Left renal pelvis (tissue), 4 donors: Measurements from ENCODE around the gene ZNF618. TPM values are rescaled to one million over a fixed set of nuclear protein-coding genes. Genes with fewer than 3 reads are reported as not detected.

ENCODE experiments used
- DNase-seq, 4 donors: peaks; one replicate each; pipeline ENCODE4 v3.0.0-alpha.2; 2013; ENCODE audit warnings: low read depth in 4 of 4, low spot score in 3 of 4
- polyA plus RNA-seq, 4 donors: library from polyadenylated mRNA; unstranded; fragments of 120-200 nt; gene quantifications; one replicate each; pipeline ENCODE4 v1.2.1, GENCODE V29; 2013; ENCODE audit not compliant: insufficient read length in 4 of 4

Gene ZNF618
- polyA plus RNA-seq, 4 donors = 29.8 to 42.8 (median 39.4) TPM

- DNase-seq = no peak
These were observed 6.1 kb downstream of the ZNF618 start for GRCh38 chr9:113882181-113882580.

DNA sequence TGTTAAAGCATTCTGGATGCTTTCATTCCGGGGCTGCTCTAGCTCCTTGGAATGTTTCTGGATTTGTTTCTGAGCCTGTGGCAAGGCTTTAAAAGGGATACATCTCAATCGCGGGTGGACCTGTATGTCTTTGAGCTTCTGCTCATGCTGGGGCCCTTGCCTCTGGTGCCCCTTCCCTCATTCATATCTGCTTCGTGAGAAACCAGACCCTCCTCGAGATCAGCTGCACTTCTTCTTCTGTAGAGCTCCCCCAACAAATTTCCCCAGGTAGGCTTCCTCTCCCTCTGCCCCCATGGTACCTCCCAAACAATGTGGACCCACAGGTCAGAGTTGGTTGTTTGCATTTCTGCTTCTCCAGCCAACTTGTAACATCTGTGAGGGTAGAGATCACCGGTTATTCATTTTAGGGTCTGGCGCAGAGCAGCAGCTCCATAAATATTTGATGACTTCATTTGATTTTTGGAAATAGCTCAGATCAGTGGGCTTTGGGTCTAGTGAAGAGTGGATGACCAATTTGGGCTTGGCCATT, 6.6 kb downstream of the ZNF618 start:
- DNase-seq = no peak

DNA sequence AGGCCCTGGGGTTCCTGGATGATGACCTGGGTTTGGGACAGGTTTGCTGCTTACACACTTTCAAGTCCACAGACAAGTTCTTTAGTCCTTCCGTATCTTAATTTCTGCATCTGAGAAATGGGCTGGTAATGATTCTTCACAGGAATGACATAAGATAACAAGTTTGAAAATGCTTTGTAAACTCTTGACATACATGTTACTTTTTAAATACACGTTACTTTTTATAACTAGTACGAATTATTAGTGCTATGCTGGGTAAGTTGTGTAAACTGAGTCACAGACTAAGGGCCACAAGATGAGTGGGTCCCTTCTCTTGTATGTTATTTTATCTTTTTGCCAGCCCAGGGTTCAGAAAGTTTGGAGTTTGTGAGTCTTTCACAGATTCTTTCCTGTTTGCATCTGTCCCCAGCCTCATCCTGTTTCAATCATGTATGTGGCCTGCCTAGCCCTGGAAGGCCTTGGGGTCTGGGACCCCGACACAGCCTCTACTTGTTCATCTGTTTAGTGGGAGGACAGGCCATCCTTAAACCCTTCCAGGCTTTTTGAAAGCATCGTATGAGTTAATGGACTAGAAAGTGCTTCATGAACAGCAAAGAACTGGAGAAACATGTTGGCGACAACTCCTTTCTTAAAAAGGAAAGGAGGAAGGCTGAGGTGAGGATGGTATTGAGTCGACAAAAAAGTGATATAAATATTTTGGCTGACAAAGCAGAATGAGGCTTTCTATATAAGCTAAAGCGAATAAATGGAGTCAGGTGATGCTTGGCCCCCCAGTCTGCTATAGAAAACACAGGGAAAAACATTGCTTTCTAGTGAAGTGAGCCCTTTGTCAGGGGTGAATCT, 9.3 kb downstream of the ZNF618 start:
- DNase-seq = no peak

GRCh38 chr9:113886026-113886369, 9.9 kb downstream of the ZNF618 start:
- no peak for DNase-seq

GRCh38 chr9:113886466-113886865, 10.4 kb downstream of the ZNF618 start:
- DNase-seq = no peak

- no peak for DNase-seq
These were observed 10.8 kb downstream of the ZNF618 start for GRCh38 chr9:113886933-113887332.

DNA sequence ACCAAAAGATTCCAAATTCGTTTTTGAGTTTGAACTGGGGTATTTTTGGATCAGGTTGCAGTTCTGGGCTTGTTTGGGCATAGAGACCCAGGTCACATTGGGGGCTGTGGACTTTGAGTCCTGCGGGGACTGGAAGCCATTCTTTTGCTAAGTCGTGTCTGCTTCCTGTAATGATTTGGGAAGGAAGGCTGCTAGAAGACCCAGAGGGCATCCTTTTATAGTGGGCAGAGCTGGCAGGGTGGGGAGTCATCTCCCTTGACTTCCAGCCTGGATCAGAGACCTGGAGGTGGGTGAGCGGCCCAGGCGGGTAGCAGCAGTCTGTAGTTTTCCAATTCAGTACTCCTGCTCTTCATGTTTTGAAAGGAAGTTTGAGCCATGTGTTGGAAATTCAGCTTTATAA, 11.3 kb downstream of the ZNF618 start:
- no peak for DNase-seq

DNA sequence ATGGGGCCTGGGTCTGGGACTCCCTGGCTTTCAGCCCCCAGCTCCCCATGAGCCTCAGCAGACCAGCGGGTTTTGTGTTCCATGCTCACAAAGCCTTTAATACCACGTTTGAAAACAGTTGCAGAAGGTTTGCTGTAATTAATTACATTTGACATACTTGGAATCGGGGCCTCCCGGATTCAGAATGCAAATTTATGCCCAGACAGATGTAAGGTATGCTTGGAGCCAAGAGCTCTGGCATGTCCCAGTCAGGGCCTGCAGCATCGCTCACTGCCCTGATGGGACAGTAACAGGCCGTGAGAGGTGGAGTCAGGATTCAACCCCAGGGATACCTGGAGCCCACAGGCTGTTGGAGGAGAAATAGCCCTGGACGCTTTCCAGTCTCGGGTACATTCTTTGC, 12.2 kb downstream of the ZNF618 start:
- DNase-seq = no peak

DNA sequence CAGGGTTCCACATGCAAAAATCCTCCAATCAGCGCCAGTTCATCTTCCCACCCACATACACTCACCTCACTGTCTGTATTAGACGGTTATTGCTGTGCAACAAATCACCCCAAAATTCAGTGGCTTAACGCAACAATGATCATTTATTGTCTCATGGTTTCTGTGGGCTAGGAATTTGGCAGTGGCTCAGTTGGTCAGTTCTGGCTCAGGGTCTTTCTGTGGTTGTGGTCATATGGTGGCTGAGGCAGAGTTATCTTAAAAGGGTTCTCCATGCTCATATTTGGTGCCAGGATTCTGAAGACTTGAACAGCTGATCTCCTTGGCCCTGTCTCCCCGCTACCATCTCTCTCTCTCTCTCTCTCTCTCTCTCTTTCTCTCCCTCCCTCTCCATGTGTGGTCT, 12.9 kb downstream of the ZNF618 start:
- DNase-seq = no peak

- DNase-seq = no peak
These were observed 14.6 kb downstream of the ZNF618 start for GRCh38 chr9:113890704-113891103.

GRCh38 chr9:113892861-113893491, 16.9 kb downstream of the ZNF618 start:
- DNase-seq = no peak

DNA sequence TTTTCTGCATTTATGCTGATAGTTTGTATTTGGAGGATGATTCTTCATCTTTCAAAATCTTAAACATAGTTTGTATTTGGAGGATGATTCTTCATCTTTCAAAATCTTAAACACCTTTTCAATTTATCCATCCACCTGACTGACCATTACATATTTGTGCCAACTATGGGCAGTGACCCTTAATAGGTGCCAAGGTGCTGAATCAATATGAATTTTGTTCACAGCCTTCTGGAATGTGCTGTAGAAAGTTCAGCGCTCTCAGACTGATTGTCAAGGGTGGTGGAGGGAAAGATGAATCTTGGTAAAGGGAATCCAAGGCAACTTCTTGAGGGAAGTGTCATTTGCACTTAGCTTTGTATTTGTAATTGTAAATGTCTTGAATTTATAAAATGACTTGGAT, 18.1 kb downstream of the ZNF618 start:
- no peak for DNase-seq

- no peak for DNase-seq
These were observed 19.4 kb downstream of the ZNF618 start for GRCh38 chr9:113895526-113895925.

- no peak for DNase-seq
These were observed 20.6 kb downstream of the ZNF618 start for GRCh38 chr9:113896713-113897112.

DNA sequence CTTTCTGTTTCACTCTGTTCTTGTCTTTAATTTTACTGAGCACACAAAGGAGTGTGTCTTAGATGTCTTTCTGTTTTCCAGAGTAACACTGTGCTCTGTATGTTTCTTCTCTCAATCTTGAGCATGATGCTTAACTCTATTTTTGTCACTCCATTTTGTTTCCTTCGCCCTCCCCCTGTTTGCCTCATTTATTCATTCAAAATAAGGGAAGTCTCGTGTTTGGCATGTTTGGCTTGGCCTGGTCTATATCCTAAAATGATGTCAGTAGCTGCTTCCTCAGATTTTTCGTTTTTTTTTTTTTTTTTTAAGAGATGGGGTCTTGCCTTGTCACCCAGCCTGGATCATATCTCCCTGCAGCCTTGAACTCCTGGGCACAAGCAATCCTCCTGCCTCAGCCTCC, 22.0 kb downstream of the ZNF618 start:
- DNase-seq = no peak

DNA sequence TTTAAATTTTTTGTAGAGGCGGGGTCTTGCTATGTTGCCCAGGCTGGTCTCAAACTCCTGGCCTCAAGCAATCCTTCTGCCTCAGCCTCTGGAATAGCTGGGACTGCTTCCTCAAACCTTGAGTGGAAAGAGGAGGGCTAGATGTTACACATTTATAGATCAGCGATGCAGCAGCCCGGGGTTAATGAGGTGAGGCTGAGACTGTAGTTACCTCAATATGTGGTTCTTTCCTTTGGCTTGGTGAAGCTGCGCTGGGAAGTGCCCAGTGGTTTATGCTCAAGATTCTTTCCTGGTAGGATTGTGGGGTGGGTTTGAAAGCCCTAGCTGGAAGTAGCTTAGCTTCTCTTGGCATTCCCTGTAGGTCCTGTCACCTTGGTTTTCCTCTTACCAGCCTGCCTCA, 22.5 kb downstream of the ZNF618 start:
- no peak for DNase-seq

GRCh38 chr9:113899205-113899604, 23.1 kb downstream of the ZNF618 start:
- DNase-seq = no peak

DNA sequence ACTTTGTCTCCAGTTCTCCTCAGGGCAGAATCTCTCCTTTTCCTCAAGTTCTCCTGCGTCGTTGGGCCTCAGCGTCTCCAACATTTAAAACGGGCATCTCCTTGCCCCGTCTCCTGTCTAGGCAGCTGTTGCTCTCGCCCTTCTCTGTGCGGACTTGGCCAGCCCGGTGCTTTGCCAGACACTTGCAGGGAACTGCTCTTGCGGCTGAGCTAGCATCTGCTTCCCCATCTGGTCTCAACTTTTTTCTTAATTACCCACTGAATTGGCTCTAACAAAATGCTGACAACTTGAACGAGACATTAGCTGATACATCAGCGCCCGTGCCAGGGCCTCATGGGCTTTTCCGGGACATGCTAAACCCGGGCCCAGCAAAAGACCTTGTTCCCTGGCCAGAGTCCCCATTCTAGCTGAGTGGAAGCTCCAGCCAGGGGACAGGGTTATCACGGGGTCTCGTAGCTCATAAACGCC, 25.1 kb downstream of the ZNF618 start:
- DNase-seq = no peak

DNA sequence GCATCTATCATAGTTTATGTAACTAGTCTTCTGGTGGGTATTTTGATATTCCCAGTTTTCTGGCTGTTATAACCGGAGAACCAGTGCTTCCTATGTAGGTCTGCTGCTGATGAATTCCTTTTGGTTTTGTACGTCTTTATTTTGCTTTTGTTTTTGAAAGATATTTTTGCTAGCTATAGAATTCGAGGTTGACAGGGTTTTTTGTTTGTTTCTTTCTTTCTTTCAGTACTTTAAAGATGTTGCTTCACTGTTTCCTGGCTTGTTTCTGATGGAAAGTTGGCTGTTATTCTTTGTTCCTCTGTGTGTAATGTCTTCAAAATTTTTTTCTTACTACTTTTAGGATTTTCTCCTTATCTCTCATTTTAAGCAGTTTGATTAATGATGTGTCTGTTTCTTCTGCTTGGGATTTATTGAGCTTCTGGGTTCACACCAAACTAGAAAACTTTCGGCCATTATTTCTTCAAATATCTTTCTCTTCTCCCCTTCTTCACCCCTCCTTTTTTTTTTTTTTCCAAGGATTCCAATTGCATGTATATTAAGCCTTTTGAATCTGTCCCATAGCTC, 27.5 kb downstream of the ZNF618 start:
- DNase-seq = no peak

DNA sequence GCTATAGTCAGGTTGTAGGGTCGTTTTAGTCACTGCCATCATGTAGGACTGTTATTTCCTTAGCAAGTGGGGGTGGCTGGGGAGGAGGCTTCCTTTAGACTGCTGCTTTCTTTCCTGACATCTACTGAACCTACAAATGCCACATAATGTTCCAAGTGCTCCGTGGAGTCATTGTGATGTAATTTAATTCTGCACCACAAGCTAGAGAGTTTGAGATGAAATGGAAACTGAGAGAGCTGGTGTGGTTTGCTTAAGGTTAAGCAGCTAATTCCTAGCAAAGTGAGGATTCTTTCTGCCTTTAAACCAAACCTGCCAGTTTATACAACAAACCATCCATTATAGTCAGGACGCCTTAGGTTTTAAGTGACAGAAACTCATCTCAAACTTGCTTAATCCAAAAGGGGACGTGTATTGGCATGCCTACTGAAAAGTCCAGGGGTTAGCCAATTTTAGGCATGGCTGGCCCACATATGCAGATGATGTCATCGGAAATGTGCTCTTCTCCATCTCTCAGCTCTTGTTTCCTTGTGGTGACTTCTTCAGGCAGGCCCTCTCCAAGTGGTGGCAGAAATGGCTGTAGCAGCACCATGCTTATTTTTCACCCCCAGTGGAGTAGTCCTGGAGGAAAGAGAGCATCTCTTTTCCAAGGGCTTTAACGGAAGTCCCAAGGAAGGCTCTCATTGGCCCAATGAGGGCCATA, 30.5 kb downstream of the ZNF618 start:
- no peak for DNase-seq

DNA sequence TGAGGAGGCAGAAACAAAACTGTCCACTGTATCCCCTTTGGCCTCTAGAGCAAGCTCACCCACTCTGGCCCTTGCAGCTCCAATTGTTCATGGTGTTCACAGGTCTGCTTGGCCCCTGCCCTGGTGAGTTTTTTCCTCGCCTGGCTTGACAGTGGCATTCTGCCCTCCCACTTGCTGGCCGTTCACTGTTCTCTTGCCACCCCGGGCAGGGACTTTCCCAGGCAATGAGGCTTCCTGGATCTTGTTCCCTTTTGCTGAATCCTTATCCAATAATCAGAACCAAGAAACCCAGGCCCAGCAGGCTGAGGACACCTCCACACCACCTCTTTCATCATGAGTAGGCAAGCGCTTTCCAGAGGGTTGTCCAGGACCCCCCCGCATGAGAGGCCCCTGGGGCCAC, 31.2 kb downstream of the ZNF618 start:
- DNase-seq = no peak
